T-helper 9 cell (primary cell): ENCODE data around the gene ADAM11.
"Not testable (repeated sequence)": the region's sequence is repeated elsewhere in the genome, so short reads cannot be mapped to it uniquely, and the experiment has no call there.

Experiments used
- DNase-seq: peaks from one replicate; pipeline ENCODE4 v3.0.0-alpha.2; 2020

The ADAM11 gene

GRCh38 chr17:44796731-44797130 is 37.9 kb downstream of the ADAM11 start:
- no peak for DNase-seq

DNA sequence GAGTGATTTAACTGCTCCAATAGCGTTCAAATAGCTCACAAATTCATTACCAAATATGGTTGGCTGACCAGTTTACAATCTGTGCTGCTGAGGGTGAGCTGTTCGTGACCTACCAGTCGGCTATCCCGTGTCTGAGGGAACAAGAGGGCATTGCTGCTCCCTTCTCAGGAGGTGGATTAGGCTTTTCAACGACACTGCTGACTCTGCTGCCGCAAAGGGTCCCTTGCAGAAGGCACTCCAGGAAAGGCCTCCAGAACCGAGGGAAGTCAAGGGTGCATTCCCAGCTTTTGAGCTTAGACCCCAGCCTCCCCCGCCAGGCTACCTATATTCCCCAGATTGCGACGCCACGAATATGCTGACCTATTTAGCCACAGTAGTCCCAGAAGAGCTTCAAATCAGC is 39.0 kb downstream of the ADAM11 start:
- no peak for DNase-seq

DNA sequence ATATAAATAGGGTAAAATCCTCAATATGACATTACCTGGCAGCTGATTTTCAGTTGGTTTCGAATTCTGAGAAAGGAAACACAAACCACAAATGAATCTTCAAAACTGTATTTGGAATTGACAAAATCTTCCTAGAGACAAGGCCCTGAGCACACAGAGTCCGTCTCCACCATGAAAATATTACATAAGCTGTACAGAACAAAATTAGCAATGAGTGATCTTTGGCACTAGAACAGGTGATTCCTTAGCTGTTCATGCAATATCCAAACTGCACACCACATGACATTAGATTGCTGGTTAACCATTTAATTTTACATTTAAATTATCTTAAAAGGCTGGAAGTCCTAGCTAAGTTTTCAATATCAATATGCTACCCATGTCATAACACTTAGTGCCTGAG is 39.6 kb downstream of the ADAM11 start:
- DNase-seq: no peak

GRCh38 chr17:44801880-44802279 is 43.1 kb downstream of the ADAM11 start:
- no peak for DNase-seq

- no peak for DNase-seq
Measured at GRCh38 chr17:44804302-44805089, 45.7 kb downstream of the ADAM11 start.

GRCh38 chr17:44807093-44807816 is 48.5 kb downstream of the ADAM11 start:
- no peak for DNase-seq

GRCh38 chr17:44807817-44808155 is 49.0 kb downstream of the ADAM11 start:
- DNase-seq: no peak

DNA sequence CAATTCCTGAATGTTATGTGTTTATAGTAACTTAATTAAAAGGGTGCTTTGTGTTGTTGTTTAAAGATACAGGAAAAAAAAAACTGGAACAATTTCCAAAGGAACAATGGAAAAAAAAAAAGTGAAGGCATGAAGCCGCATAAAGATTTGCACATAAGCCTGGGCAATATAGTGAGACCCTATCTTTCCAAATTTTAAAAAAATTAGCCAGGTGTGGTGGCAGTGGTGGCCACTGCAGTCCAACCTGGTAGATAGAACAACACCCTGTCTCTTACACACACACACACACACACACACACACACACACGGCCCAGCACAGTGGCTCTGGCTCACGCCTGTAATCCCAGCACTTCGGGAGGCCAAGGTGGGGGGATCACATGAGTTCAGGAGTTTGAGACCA is 49.4 kb downstream of the ADAM11 start:
- DNase-seq: no peak

GRCh38 chr17:44808656-44809388 is 50.0 kb downstream of the ADAM11 start:
- not testable (repeated sequence) for DNase-seq

- no peak for DNase-seq
Measured at GRCh38 chr17:44812263-44812662, 53.5 kb downstream of the ADAM11 start.

DNA sequence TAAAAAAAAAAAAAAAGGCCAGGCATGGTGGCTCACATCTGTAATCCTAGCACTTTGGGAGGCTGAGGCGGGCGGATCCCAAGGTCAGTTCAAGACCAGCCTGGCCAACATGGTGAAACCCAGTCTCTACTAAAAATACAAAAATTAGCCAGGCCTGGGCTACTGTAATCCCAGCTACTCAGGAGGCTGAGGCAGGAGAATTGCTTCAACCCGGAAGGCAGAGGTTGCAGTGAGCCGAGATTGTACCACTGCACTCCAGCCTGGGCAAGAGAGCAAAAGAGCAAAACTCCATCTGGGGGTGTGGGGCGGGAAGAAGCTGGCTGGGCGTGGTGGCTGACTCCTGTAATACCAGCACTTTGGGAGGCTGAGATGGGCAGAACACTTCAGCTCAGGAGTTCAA is 59.7 kb downstream of the ADAM11 start:
- DNase-seq: not testable (repeated sequence)

- no peak for DNase-seq
Measured at GRCh38 chr17:44820631-44821212, 61.9 kb downstream of the ADAM11 start.

- DNase-seq: not testable (repeated sequence)
Measured at GRCh38 chr17:44825236-44825635, 66.4 kb downstream of the ADAM11 start.

DNA sequence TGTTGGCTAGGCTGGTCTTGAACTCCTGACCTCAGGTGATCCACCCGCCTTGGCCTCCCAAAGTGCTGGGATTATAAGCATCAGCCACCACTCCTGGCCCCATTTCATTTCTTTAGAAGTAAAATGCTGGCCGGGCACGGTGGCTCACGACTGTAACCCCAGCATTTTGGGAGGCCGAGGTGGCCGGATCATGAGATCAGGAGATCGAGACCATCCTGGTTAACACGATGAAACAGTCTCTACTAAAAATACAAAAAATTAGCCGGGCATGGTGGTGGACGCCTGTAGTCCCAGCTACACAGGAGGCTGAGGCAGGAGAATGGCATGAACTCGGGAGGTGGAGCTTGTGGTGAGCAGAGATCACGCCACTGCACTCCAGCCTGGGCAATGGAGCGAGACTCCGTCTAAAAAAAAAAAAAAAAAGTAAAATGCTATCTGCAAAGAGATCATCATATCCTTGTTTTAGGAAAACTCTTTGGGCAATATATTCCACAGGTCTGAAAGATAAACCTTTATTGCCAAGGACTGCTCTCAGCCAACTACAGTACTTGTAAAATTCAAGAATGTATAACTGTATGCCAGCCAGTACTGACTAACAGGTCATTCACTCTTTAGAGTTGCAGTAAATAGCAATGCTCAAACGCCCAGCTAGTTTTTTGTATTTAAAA is 67.5 kb downstream of the ADAM11 start:
- no peak for DNase-seq

- DNase-seq: no peak
Measured at GRCh38 chr17:44827863-44828262, 69.1 kb downstream of the ADAM11 start.

GRCh38 chr17:44828919-44829522 is 70.2 kb downstream of the ADAM11 start:
- no peak for DNase-seq

GRCh38 chr17:44829523-44830358 is 71.0 kb downstream of the ADAM11 start, which contains the start of gene GJC1:
TSS of gene GJC1 (minus strand) at chr17:44830287. CDS start at chr17:44805817, 24,470 bp downstream.
- no peak for DNase-seq

DNA sequence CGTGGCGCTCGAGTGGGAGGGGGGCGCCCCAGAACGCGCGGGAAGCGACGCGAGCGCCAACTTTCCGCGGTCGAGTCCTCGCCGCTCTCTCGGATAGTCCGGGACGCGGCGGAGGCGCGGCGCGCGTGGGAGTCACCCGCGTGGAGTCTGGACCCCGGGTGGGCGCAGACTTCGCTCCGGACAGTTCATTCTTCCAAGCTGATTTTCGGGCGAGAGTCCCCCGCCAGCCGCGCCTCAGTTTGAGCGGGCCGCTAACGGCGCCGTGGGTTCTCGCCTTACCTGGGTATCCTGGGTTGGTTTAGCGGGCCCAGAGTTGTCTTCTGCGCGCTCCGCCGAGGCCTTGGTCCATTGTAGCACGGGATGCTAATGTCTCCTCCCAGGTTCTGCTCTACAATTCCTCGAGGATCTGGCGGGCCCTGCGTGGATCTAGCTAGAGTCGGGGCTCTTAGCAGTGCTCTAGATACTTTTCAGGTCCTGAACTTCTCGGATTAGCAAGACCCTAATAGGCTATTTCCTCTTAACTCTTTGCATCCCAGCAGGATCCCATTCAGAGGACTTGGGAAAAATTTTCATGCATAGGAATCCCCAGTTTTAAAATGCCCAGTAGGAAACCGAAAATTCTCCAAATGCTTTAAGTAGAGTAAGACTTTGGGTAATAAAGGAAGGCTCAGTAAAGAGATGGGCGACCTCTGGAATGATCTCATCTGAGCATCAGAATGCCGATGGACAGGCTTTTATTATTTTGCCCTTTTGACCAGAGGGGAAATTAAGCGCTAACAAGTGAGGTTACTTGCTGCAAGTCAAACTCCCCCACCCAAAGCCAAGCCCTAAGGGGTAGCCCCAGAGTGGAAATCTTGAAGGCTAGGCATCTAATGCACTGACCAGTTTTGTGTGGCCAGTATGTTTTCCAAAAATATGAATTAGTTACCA is 71.8 kb downstream of the ADAM11 start:
- no peak for DNase-seq

- DNase-seq: no peak
Measured at GRCh38 chr17:44831371-44831770, 72.6 kb downstream of the ADAM11 start.
